HG03060 (cell line): ENCODE measurements around the gene TSC22D3.
"Not testable (repeated sequence)": the region's sequence is repeated elsewhere in the genome, so short reads cannot be mapped to it uniquely, and the experiment has no call there.

Experiments used
- ATAC-seq: cut with Tn5 transposase; IDR thresholded peaks from one replicate; pipeline ENCODE4 v1.9.1; 2021; ENCODE audit warnings: low read depth, moderate number of reproducible peaks; ENCODE audit not compliant: unreplicated experiment

TSC22D3 gene

GRCh38 chrX:107713543-107714205 lies 61.9 kb downstream of the TSC22D3 start:
- no peak for ATAC-seq

- no peak for ATAC-seq
Observed at GRCh38 chrX:107713203-107713542, 62.4 kb downstream of the TSC22D3 start.

- no peak for ATAC-seq
Observed at GRCh38 chrX:107712231-107713202, 63.1 kb downstream of the TSC22D3 start.

GRCh38 chrX:107711521-107712181 lies 63.9 kb downstream of the TSC22D3 start:
- no peak for ATAC-seq

- peak; percentile 99 for ATAC-seq
Observed at GRCh38 chrX:107710617-107711391, 64.8 kb downstream of the TSC22D3 start.

- no peak for ATAC-seq
Observed at GRCh38 chrX:107709266-107709806, 66.3 kb downstream of the TSC22D3 start.

GRCh38 chrX:107708762-107709161 lies 66.8 kb downstream of the TSC22D3 start:
- ATAC-seq: no peak

- no peak for ATAC-seq
Observed at GRCh38 chrX:107707866-107708265, 67.7 kb downstream of the TSC22D3 start.

- ATAC-seq: no peak
Observed at GRCh38 chrX:107706309-107706708, 69.3 kb downstream of the TSC22D3 start.

- no peak for ATAC-seq
Observed at GRCh38 chrX:107704587-107704986, 71.0 kb downstream of the TSC22D3 start.

- no peak for ATAC-seq
Observed at GRCh38 chrX:107704181-107704580, 71.4 kb downstream of the TSC22D3 start.

- peak; percentile 54 for ATAC-seq
Observed at GRCh38 chrX:107701493-107702121, 74.0 kb downstream of the TSC22D3 start.

GRCh38 chrX:107700790-107701189 lies 74.8 kb downstream of the TSC22D3 start:
- ATAC-seq: no peak

- ATAC-seq: no peak
Observed at GRCh38 chrX:107700317-107700774, 75.2 kb downstream of the TSC22D3 start.

- ATAC-seq: no peak
Observed at GRCh38 chrX:107699616-107700015, 76.0 kb downstream of the TSC22D3 start.

GRCh38 chrX:107691024-107691448 lies 84.6 kb downstream of the TSC22D3 start:
- ATAC-seq: no peak

GRCh38 chrX:107687445-107687844 lies 88.1 kb downstream of the TSC22D3 start:
- ATAC-seq: no peak

GRCh38 chrX:107686792-107687191 lies 88.8 kb downstream of the TSC22D3 start:
- no peak for ATAC-seq

- no peak for ATAC-seq
Observed at GRCh38 chrX:107686026-107686425, 89.6 kb downstream of the TSC22D3 start.

GRCh38 chrX:107685586-107685985 lies 90.0 kb downstream of the TSC22D3 start:
- ATAC-seq: not testable (repeated sequence)
